PFSK-1 (cell line): ENCODE data around the gene ITGA3.

Source experiments
- FOXP2 ChIP-seq: optimal IDR thresholded peaks from 2 replicates; pipeline ENCODE3; 2011; ENCODE audit warnings: borderline replicate concordance, control low read depth, inconsistent platforms; ENCODE audit not compliant: insufficient read depth; ENCODE audit errors: extremely low read length, extremely low read depth
- POLR2AphosphoS5 ChIP-seq: IDR thresholded peaks from 2 replicates; pipeline ENCODE4 v1.6.1; 2012; ENCODE audit warnings: low read depth, mild to moderate bottlenecking, control low read depth, low read length, moderate library complexity
- SIN3A ChIP-seq: IDR thresholded peaks from 2 replicates; pipeline ENCODE4 v1.6.1; 2012; ENCODE audit warnings: mild to moderate bottlenecking, low read length, moderate library complexity, borderline replicate concordance; ENCODE audit not compliant: insufficient read depth
- TAF1 ChIP-seq: IDR thresholded peaks from 2 replicates; pipeline ENCODE4 v1.6.1; 2012; ENCODE audit warnings: low read length, control low read depth, borderline replicate concordance; ENCODE audit not compliant: insufficient read depth
- TF ChIP-seq, protein P1 (sequence below), 2 experiments: IDR thresholded peaks; 2 replicates each; pipeline versions ENCODE4 v1.6.1 to v1.8.0; 2011 to 2012; ENCODE audit warnings: low read depth in 2 of 2, low read length in 2 of 2, control low read depth in 1 of 2, inconsistent platforms in 1 of 2, mild to moderate bottlenecking in 1 of 2, moderate library complexity in 1 of 2; ENCODE audit not compliant: insufficient read depth in 1 of 2

DNA sequence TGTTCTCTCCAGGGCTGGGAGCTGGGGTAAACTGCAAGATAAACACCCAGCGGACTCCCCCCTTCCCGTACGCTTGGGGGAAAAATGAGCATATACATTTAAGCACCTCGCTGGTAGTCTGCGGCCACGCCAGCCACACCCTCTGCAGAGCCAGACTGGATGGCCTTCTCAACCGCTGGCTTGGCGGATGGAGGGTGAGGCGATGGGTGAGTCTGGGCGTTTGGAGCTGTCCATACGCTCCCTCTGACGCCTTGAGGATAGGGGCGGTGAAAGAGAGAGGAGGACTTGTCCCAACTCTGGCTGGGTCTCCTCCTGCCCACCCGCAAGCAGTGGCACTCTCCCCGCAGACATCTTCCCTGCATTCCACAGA is 1.0 kb downstream of the ITGA3 start:
- TF ChIP-seq TAF1 (no peak), POLR2AphosphoS5 (no peak), SIN3A (no peak), FOXP2 (no peak)
- TF ChIP-seq, protein P1, sequence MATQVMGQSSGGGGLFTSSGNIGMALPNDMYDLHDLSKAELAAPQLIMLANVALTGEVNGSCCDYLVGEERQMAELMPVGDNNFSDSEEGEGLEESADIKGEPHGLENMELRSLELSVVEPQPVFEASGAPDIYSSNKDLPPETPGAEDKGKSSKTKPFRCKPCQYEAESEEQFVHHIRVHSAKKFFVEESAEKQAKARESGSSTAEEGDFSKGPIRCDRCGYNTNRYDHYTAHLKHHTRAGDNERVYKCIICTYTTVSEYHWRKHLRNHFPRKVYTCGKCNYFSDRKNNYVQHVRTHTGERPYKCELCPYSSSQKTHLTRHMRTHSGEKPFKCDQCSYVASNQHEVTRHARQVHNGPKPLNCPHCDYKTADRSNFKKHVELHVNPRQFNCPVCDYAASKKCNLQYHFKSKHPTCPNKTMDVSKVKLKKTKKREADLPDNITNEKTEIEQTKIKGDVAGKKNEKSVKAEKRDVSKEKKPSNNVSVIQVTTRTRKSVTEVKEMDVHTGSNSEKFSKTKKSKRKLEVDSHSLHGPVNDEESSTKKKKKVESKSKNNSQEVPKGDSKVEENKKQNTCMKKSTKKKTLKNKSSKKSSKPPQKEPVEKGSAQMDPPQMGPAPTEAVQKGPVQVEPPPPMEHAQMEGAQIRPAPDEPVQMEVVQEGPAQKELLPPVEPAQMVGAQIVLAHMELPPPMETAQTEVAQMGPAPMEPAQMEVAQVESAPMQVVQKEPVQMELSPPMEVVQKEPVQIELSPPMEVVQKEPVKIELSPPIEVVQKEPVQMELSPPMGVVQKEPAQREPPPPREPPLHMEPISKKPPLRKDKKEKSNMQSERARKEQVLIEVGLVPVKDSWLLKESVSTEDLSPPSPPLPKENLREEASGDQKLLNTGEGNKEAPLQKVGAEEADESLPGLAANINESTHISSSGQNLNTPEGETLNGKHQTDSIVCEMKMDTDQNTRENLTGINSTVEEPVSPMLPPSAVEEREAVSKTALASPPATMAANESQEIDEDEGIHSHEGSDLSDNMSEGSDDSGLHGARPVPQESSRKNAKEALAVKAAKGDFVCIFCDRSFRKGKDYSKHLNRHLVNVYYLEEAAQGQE (IDR thresholded peaks at IDR 0.05; ENCODE audit: insufficient read depth in 1 of 2, low read depth in 2 of 2, low read length in 2 of 2) = no peak
